GM18526 (cell line): ENCODE data around the gene MAX.

Experiments
- POLR2A ChIP-seq: IDR thresholded peaks from 3 replicates; pipeline ENCODE4 v1.6.1; 2011; ENCODE audit not compliant: insufficient read length; ENCODE audit errors: extremely low read depth

MAX gene

DNA sequence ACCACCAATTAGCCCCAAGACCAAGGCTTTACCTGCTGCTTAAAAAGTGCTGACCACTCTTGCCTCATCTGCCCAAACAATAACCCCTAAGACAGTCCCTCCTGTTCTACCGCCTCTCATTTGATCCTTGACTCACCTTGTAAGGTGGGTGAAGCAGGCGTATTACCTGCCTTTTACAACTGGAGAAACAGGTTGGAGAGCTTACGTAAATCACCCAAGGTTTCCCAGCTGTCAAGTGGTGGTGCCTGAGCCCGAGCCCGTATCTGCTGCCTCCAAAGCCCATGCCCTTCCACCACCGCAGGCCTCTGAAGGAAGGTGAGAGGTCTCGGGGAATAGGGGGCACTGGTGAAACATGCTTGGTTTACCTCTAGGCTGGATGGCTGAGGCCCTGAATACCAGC is 36.6 kb downstream of the MAX start:
- no peak for TF ChIP-seq POLR2A

- no peak for TF ChIP-seq POLR2A
Measured at GRCh38 chr14:65062096-65063075, 39.9 kb downstream of the MAX start.

DNA sequence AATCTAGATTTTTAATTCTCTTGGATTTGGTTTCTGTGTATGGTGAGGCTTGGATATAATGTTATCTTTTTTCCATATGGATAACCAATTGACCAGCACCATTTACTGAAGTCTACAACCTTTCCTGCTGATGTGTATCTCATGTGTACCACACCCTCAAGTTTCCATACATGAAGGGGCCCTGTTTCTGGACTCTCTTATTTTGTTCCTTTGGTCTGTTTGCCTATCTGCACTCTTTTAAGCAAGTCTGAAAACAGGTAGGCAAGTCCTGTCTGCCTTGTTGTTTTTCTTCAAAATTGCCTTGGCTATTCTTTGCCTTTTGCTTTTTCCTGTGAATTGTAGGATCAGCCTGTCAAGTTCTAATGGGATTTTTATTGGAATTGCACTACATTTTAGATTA is 44.6 kb downstream of the MAX start:
- no peak for TF ChIP-seq POLR2A

- TF ChIP-seq POLR2A = no peak
Measured at GRCh38 chr14:65054471-65055085, 47.7 kb downstream of the MAX start.

DNA sequence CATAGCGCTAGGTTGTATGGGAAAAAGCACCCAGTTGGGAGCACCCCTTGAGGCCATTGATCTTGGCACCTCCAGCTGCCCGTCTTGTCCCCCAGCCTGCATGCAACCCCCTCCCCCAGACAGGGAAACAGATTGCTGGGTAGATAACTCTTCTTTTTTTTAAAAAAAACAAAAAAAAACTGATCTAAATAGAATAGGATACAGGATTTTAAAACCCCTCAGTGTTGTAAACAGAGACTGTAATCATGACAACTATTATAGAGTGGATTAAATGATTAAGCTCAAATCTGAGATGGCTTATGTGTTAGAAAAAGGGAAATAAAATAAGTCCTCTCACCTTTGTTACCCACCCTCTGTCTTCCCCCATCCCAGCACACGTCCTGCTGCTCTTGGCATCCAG is 48.9 kb downstream of the MAX start:
- TF ChIP-seq POLR2A = no peak

GRCh38 chr14:65052832-65053231 is 49.5 kb downstream of the MAX start:
- no peak for TF ChIP-seq POLR2A

- TF ChIP-seq POLR2A = no peak
Measured at GRCh38 chr14:65045709-65046108, 56.6 kb downstream of the MAX start.

- TF ChIP-seq POLR2A = no peak
Measured at GRCh38 chr14:65045006-65045405, 57.3 kb downstream of the MAX start.

- TF ChIP-seq POLR2A = no peak
Measured at GRCh38 chr14:65044596-65044959, 57.7 kb downstream of the MAX start.

GRCh38 chr14:65043893-65044595 is 58.3 kb downstream of the MAX start:
- no peak for TF ChIP-seq POLR2A

GRCh38 chr14:65042731-65043372 is 59.5 kb downstream of the MAX start:
- TF ChIP-seq POLR2A = no peak

DNA sequence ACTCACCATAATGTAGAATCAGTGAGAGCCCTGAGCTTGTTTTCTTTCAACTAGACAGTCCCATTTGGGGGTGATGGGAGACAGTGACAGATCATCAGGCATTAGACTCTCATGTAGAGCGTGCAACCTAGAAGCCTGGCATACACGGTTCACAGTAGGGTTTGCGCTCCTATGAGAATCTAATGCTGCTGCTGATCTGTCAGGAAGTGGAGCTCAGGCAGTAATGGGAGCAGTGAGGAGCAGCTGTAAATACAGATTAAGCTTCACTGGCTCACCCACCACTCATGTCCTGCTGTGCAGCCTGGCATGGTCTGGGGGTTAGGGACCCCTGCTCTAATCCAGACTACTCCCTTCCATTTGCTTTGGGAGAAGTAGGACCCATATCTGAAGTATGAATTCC is 60.0 kb downstream of the MAX start:
- TF ChIP-seq POLR2A = no peak

DNA sequence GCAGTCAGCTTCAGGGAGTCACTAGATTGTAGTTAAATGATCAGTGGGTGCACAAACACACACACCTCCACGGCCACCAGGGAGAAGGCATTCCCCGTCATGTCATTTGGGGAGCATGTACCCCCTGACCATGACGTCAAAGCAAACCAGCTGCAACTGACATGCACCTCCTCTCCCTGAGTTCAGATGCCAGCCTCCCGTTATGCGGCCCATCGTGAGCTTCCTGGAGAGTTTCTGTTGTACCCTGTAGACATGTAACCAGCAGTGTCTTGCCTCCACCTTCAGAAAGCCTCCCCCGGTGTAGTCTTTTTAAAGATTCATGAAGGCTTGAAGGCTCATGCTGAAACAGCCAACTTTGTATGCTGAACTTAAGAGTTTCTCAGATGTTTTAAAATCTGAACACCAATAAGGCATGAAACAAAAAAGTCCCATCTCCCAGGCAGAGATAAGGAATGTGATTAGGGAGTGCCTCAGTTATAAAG is 60.8 kb downstream of the MAX start:
- no peak for TF ChIP-seq POLR2A

DNA sequence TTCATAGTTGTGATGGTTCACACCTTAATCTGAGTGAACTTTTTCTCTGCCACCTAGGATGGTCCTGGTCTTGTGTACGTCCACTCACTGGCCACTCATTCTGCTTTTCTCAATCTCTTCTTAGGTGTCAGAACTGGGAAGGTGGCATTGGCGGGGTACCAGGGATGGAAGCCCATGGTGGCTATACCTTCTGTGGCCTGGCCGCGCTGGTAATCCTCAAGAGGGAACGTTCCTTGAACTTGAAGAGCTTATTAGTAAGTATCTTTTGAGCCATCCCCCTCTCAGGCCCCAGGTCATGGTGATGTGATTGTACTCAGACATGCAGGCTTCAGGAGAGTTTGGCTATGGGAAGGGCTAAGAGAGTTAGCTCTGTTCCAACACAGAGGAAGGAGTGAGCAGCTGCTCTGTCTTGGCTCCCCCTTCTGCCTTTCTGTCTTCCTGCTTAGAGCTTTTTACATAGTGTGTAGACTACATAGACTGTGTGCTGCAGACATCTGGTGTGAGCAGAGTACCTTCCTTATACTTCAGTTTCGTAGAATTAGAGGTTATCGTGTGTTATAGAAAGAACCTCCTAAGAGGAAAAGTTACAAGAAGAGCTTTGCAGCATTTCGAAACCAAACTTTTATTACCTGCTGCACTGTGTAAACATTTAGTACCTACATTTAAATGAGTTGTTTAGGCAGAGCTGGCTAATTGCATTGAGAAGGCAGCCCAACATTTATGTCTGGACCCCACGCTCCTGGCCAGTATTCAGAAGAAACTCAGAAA is 61.5 kb downstream of the MAX start:
- TF ChIP-seq POLR2A = no peak
